NCI-H2196 treated with DMSO at 0.1 percent for 48 hours (cell line): Measurements from ENCODE around the gene SORCS2.

Source experiments
- DNase-seq: peaks from one replicate; lab custom pipeline; 2025; ENCODE audit not compliant: unreplicated experiment; lab: John Stamatoyannopoulos, UW

Gene SORCS2

DNA sequence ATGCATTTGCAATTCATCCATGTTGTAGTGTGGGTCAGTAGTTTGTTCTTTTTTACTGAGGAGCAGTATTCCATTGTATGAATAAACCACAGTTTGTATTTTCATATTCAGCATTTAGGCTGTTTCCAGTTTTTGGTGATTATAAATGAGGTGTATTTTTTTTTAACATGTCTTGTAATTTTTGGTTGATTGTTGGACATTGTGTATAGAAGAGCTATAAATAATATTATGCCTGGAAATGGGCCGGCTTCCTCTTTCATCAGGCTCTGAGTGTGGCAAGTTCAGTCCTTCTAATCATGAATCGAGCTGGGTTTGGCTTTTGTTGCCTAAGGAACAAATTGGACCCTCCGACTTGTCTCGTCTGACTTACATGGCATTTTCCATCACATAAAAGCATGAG is 126.7 kb downstream of the SORCS2 start:
- no peak for DNase-seq

DNA sequence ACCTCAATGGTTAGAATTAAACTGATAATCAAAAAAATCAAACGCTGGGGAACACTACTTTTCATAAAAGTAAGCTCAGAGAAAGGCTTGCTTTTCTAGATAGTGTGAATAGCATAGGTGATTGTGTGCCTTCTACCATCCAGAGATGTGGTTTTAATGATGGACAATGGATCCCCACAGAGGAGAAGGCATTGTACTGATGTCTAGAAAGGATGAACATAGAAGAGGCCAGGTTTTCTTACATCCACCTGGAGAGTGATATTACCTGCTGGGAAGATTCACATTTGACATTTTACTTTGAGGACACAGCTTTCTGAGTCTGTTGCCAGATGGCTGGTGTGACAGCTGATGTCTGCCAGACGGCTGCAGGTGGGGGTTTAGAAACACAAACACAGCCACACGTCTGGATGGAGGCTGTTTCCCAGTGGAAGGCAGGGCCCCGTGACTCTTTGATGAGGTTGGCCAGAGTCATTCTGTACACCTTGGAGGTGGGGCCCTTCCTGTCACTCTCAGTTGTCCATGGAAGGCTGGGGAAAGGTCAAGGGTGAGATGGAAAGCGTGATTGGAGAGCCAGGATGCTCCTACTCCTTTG is 128.0 kb downstream of the SORCS2 start:
- no peak for DNase-seq

DNA sequence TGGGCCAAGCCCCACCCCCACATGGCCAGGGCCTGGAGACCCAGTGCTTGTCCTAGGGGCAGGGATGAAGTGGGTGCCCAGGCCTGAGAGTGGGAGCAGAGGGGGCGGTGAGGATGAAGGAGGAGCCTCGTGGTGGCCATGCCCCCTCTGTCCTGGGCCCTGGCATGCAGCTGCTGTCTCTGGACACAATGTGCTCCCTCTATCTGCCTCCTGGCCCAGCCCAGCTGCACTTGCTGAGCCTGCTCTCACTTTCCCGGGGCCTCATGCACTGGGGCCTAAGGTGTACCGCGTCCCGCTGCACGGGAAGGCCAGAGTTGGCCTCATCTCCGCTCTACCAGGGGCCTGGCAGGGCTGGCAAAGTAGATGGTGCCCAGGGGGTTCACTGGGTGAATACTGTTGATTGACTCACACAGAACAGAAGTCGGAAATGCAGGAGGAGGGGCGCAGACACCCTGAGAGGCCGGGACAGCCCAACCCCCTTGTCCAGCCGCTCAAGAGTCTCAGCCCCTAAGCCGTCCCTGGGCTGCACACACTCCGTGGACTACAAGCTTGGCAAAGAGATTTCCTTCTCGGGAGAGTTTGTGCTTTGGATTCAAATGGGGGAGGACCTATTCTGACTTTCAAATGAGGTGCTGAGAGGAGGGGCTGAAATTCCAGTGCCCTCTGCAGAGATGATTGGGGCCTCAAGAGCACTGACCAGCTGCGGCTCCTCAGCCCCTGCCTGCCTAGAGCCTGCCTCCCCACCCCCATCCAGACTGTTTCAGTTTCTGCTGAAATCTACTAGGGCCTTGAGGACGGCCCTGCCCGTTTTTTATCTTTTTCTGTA is 130.0 kb downstream of the SORCS2 start:
- no peak for DNase-seq

DNA sequence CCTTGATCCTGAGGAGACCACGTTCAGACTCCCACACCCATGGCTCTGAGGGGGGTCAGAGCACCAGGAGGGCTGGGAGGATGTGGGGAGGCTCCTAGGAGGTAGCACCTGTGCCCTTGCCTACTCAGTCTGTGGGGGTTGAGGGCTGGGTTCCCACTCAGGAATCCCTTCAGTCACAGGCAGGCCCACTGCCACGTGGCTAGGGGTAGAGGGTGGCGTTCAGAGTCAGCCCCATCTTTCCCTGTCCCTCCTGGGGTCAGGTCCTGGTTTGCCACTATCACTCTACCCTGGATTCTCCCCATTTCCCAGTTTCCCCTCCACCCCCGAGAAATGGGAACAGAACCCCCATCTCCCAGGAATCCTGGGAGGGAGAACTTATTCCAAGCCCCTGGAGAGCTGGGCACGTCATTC is 131.1 kb downstream of the SORCS2 start:
- DNase-seq, result no peak

DNA sequence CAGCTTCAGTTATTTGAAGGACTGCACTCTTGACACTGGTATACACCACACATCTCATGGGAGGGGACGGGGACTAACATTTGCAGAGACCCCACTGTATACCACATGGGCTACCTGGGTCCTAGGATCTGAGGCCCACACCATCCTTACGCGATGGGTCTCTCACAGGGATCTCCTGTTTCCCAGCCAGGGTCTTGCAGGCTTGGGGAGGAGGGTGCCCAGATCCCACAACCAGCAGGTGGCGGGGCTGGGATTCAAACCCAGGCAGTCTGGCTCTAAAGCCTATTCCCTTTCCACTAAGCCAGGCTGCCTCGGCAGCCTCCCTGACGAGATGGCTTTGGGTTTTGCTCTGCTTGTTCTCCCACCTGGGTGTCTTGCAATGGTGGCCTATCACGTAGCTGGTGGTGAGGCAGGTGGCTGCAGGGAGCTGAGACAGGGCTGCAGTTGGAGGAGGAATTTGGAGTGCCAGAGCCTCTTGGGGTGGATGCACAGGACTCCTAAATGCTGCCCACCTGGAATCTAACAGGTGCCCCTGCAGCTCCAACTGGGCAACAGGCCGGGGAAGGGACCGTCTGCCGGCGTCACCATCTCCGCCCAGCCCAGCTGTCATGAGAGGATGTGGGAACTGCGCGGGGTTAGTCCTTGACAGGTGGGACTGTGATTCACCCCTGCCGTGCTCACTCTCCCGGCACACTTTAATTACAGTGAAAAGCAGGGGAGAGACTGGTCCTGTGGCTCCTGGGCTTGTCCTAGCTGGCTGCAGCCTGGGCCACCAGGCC is 131.7 kb downstream of the SORCS2 start:
- no peak for DNase-seq

DNA sequence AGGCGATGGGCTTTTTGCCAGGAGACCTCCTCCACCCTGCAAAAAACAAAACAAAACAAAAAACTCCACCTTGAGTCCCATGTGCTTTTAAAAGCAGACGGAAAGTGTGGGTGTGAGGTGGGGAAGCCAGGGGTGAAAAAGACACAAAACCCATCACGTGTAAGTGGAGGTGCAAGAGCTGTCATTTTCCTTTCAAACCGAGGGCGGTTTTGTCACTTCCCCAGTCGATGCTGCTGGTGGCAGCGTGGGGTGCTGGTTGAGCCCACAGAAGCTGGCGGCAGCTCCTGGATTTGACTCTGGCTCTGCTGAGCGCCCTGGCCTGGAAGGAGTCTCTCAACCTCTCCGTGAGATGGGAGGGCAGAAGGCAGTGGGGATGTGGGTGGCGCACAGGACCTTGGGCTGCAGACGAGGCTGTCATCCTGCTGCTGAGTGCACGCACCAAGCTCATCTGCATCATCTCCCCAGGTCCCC is 132.3 kb downstream of the SORCS2 start:
- DNase-seq, result no peak

DNA sequence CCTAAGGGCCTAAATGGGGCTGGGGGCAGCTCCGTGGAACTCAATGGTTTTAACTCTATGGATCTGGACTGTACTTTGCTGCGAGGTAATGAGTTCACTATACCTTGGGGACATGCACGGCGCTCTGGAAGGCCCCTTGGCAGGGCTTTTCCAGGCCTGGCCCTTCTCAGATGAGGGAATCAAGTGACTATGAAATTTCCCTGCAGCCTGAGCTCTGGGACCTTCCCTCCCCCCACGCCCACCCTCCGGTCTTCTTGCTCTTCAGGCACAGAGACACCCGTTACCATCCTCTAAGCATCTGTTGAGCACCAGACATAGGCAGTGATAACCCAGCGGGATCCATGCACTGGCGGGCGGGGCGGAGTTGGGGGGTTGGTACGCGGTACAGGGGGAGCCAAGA is 133.2 kb downstream of the SORCS2 start:
- no peak for DNase-seq

DNA sequence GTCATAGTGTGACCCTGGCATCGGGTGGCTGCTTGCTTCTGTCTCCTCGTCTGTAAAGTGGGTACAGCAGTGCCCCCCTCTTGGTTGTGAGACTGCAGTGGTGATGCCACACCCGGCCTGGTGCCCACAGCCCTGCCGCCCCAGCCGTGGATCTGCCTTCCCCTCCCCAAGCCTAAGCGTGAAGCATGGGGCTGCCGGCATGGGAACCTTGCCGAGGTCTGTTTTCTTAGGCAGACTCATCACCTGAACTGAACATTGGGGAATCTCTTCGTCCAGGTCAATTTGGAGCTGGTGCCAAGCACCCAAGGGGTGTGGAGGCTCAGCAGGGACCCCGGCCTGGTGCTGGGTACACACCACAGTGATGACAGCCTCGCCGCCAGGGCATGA is 134.0 kb downstream of the SORCS2 start:
- DNase-seq, result no peak

DNA sequence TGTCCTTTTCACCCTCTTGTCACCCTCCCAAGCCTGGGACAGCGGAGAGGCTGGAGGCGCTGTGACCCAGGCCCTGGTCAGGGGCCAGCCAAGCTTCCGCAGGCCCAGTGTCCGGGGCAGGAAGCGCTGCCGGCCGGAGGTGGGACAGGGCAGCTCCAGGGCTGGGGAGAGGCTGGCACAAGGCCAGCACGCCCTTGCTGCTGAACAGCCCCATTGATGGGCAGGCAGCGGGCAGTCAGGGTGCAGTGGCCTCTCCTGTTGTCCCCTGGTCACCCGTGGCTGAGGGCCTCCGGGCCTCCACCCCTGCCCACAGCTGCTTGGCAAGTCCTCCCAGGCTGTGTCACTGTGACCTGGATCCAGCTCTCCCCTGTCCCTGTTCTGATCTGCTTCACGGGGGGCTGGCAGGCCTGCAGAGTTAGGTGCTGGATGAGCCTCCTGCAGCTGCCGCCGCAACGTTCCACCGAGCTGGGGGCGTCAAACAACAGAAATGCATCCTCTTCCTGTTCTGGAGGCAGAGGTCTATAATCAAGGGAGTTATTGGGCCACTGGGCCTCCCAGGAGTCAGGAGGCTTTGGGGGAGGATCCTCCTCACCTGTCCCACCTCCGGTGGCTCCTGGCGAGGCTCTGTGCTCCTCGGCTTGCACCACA is 134.5 kb downstream of the SORCS2 start:
- DNase-seq, result no peak

DNA sequence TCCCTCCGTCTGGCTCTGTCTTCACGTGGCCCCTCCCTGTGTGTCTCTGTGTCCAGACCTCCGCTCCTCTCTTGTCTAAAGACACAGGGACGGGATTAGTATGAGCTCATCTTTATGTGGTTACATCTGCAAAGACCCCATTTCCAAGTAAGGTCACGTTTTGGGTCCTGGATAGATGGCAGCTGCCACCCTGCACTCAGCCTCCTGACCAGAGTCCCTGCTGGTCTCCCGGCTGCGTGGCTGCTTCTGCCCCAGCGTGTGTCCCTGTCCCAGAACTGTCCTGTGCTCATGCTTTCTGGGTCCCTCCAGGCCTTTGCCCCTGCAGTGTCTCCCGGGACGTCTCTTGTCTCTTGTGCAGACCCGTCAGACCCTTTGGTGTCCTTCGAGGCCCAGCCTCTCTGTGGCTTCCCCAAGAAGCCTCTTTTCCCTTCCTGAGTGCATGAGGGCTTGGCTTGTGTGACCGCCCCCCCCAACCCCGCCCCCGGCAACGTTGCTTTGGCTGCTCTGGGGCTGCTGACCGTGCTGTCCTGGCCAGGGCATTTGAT is 135.1 kb downstream of the SORCS2 start:
- DNase-seq, result no peak

DNA sequence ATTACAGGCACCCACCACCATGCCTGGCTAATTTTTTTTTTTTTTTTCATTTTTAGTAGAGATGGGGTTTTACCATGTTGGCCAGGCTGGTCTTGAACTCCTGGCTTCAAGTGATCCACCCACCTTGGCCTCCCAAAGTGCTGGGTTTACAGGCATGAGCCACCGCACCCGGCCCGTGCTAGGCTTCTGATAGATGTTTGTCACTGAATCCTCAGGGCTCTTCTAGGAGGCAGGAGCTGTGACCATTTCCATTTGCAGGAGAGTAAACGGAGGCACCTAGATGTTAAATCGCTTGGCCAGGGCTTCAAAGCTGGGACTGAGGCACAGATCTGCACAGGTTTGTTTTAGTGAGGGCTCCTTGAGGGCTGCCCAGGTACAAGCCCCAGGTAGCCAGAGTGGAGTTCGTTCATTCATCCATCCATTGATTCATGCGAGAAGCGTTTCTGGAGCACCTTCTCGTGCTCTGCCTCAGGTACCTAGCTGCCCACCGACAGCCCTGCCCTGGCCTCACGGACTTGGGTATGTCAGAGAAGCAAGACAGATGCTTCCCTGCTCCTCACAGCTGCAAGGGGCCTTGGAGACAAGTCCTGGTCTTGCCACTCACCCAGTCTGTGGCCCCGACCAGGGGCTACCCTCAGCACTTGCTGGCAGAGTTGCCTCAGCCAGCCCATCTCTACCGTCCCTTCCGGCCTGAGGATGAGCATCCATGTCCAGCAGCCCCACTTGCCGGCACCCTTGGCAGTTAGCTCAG is 136.0 kb downstream of the SORCS2 start:
- DNase-seq, result no peak

DNA sequence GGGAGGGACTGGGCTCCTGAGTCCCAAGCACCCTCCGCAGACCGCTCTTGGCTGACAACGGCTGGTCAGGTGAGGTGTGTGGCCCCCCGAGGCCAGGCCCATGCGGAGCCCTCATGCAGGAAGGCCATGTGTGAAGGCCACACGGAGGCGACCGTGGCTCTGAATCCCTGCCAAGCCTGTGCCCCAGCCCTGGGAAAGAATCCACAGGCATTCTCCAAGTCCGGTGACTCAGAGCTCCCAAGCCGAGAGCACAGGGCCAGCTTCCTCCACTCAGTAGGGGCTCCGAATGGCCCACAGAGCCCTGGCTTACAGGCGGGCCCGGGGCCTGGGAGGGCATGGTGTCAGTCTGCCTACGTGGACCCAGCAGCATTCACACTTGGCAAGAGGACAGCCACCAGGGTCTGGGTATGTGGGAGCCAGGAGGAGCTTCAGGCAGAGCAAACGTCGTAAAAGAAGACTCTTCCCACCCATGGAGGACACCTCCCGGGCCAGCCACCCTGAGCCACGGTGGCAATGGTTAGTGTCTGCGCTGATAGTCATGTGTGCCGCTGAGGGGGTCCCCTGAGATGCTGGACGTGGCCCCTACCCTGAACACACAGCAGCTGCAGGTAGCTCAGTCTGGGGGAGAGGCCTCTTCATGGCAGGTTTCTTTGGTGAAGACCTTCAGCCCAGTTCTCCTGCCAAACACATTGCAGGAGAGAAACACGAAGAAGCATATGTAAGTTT is 136.7 kb downstream of the SORCS2 start:
- DNase-seq, result no peak

DNA sequence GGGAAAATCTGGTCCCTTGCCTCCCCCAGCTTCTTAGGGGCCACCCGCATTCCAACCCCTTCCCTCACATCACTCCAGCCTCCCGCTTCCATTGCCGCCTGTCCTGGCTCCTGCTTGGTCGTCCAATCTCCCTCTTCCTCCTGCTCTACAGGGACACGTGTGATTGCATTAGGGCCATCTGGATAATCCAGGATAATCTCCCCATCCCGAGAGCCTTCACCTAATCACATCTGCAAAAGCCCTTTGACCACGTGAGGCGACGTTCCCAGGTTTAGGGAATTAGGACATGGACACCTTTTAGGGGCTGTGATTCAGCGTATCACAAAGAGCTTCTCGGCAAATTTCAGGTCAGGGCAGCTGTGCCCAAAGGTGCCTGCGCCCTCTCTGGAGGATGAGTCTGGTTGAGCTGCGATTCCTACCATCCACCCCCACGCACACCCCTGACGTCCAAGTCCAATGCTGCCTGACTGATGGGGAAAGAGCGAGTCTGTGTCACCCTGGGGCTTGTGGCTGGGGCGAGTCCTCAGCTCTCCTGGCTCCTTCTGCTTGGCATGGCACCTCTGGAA is 137.8 kb downstream of the SORCS2 start:
- DNase-seq, result no peak

DNA sequence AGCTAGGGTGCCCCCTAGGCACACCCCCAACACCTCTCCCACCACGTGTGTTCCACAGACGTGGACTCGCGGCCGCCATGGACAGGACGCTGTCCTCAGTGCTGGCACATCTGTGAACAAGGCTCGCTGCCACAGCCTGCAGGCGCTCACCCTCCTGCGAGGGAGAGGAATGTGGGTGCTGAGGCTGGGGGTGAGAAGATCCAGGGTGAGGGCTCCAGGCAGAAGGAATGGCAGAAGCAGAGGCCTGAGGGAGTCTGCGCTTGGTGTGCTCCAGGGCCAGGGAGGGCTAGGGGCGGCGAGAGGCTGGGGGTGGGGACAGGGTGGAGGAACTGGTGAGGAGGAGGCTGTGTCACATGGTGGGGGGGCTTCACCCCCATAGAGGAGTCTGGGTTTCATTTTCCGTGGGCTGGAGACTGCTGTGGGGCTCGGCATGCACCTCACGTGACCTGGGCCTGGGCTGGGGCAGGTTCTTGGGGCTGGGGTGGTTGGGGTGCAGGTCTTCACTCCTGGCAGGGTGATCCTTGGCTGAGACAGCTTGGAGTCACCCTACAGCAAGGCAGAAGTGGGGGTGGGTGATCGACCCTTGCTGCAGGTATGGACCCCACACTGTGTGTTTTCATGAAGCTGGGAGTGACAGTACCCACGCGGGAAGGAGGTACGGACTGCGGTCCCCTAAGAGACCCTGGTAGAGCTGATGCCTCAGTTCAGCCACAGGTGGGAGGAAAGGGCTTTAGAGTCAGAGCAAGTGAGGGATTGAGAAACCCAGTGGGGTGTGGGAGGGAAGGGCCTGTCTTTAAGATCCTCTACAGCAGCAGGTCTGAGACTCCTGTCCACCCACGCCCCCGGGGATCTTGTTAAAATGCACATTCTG is 138.7 kb downstream of the SORCS2 start:
- DNase-seq, result no peak

DNA sequence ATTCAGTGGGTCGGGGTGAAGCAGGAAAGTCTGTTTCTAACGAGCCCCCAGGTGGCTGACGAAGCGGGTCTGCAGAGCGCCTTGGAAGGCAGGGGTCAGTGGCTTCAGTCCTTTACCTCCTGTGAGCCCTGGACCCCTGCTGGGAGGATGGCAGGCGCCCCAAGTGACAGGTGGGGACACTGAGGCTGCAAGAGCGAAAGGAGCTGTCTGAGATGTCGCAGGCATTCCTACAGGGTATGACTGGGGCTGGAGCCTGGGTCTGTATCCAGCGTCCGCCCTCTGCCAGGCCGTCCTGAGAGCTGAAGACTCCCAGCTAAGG is 139.3 kb downstream of the SORCS2 start:
- DNase-seq, result no peak

DNA sequence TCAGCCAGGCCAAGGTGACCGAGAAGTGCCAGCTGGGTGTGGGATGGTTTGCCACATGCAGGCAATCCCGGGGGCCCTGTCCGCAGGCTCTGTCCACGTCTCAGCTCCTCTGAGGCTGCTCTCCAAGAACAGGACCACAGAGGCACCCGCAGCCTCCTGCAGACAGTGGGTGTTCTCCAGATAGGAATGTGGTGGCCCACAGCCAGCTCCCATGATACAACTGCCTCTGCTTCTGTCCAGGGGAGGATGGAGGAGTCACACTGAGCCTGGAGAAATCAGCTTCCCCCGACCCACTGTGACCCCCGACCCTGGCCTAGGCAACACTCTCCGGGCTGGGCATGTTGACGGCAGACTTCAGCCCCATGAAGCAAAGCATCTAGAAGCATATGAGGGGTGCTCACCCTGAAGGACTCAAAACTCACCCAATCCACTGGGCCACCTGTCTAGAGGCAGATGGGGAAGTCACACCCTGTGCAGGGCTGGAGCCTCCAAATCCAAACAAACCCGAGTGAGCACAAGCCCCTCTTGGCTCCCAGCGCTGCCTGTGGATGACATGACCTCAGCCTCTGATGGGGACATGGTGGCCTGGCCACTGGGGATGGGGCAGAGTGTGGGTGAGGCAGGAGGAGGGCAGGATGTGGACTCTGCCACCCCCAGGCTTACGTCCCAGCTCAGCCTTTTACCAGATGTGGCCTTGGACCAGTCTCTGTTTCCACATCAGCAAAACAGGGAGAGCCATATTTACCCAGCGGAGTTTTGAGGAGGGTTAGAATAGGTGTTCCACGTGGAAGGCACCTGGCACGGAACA is 140.1 kb downstream of the SORCS2 start:
- DNase-seq, result no peak

DNA sequence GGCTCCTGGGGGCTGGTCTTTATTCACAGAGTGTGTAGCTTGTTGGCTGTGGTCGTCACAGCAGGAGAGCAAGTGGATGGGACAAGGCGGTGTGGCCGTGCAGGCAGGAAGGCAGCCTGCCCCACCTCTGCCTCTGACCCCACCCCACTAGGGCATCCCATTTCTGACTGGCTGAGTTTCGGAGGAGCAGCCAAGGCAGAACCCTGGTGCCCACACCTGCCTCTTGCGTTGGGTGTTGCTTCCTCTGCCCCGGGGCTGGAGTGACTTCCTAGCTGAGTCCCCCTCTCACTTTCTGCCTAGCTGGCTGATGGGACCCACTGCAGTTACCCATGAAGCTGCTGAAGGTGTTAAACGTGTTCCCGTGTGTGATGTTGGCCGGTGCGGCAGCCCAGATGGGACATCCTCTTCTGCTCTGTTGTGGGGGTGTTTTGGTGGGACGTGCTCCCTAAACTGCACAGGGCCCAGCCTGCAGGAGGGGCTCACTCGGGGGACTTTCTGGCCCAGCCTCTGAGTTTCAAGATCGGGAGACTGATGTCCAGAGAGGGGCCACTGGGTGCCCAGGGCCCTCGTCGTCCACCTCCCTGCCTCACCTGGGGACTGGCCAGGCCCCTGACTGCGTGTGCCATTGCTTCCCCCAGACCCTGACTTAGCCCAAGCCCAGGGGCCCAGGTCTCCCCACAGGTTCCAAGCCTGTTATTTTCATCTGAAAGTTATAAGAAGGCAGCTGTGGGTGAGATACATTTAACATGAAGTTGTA is 140.9 kb downstream of the SORCS2 start:
- no peak for DNase-seq
